ENCODE results near the gene CPLX3.
"Not testable (repeated sequence)": the region's sequence is repeated elsewhere in the genome, so short reads cannot be mapped to it uniquely, and the experiment has no call there.

Gene CPLX3

GRCh38 chr15:74826364-74826819 is at the start of gene CPLX3:
CPLX3 (plus strand) TSS chr15:74826627; CDS start chr15:74826704, 77 bp downstream.
- peak; percentile 73 for DNase-seq (ENCODE audit: low spot score)

- DNase-seq (ENCODE audit: low spot score), result no peak
Observed at GRCh38 chr15:74776821-74777768, 49.3 kb upstream of the CPLX3 start.

- no peak for DNase-seq (ENCODE audit: low spot score)
Observed at GRCh38 chr15:74777769-74778598, 48.4 kb upstream of the CPLX3 start.

- no peak for DNase-seq (ENCODE audit: low spot score)
Observed at GRCh38 chr15:74778599-74778970, 47.8 kb upstream of the CPLX3 start.

- DNase-seq (ENCODE audit: low spot score), result no peak
Observed at GRCh38 chr15:74779162-74779648, 47.2 kb upstream of the CPLX3 start.

GRCh38 chr15:74780523-74781430 is 45.6 kb upstream of the CPLX3 start:
- no peak for DNase-seq (ENCODE audit: low spot score)

- DNase-seq (ENCODE audit: low spot score), result peak; percentile 99
Observed at GRCh38 chr15:74781431-74782258, 44.8 kb upstream of the CPLX3 start, which contains the start of gene CSK. CSK (plus strand) TSS chr15:74782080; CDS start chr15:74798298, 16,218 bp downstream.

GRCh38 chr15:74782259-74783071 is 44.0 kb upstream of the CPLX3 start:
- DNase-seq (ENCODE audit: low spot score), result peak; percentile 79

GRCh38 chr15:74783072-74783807 is 43.2 kb upstream of the CPLX3 start:
- peak; percentile 52 for DNase-seq (ENCODE audit: low spot score)

GRCh38 chr15:74783808-74784175 is 42.6 kb upstream of the CPLX3 start:
- DNase-seq (ENCODE audit: low spot score), result no peak

GRCh38 chr15:74784426-74785193 is 41.8 kb upstream of the CPLX3 start:
- no peak for DNase-seq (ENCODE audit: low spot score)

- no peak for DNase-seq (ENCODE audit: low spot score)
Observed at GRCh38 chr15:74785194-74786032, 41.0 kb upstream of the CPLX3 start.

- DNase-seq (ENCODE audit: low spot score), result not testable (repeated sequence)
Observed at GRCh38 chr15:74786081-74786480, 40.3 kb upstream of the CPLX3 start.

- DNase-seq (ENCODE audit: low spot score), result no peak
Observed at GRCh38 chr15:74786551-74787165, 39.8 kb upstream of the CPLX3 start.

GRCh38 chr15:74787251-74788041 is 39.0 kb upstream of the CPLX3 start:
- peak; percentile 84 for DNase-seq (ENCODE audit: low spot score)

All from GM03348 (cell line).